ENCODE data around the gene RAD23B.

DNA sequence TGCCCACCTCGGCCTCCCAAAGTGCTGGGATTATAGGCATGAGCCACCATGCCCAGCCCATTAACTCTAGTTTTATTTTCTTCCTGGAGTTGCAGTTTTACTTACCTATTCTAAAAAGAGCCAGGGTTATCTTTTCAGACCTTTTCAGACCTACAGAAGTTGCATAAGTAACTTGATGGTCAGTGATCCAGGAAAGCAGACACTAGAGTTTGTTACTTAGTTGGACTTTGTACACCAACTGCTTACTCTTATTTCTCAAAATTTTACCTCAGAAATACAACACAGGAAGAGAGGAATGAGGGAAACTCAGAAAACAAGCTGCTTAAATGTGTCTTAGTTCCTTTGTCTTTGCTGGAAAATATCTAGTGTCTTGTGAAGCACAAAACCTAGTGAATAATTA lies 25.4 kb downstream of the RAD23B start:
- TF ChIP-seq, protein P1, sequence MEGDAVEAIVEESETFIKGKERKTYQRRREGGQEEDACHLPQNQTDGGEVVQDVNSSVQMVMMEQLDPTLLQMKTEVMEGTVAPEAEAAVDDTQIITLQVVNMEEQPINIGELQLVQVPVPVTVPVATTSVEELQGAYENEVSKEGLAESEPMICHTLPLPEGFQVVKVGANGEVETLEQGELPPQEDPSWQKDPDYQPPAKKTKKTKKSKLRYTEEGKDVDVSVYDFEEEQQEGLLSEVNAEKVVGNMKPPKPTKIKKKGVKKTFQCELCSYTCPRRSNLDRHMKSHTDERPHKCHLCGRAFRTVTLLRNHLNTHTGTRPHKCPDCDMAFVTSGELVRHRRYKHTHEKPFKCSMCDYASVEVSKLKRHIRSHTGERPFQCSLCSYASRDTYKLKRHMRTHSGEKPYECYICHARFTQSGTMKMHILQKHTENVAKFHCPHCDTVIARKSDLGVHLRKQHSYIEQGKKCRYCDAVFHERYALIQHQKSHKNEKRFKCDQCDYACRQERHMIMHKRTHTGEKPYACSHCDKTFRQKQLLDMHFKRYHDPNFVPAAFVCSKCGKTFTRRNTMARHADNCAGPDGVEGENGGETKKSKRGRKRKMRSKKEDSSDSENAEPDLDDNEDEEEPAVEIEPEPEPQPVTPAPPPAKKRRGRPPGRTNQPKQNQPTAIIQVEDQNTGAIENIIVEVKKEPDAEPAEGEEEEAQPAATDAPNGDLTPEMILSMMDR (IDR thresholded peaks at IDR 0.05): no peak
- no peak for TF ChIP-seq POLR2A (IDR thresholded peaks at IDR 0.05)

Data from right lobe of liver (tissue), 4 donors.